MCF 10A (cell line): ENCODE results near the gene PEX13. TPM values are rescaled to one million over a fixed set of nuclear protein-coding genes. Genes with fewer than 3 reads are reported as not detected.
A peak's percentile ranks its signal among the peaks of the same experiment; 100 is the strongest.
"Not testable (repeated sequence)": the region's sequence is repeated elsewhere in the genome, so short reads cannot be mapped to it uniquely, and the experiment has no call there.

ENCODE experiments used
- BruUV-seq: library from RNA; stranded (reverse); fragments of 400-500 nt; replicated peaks from 2 replicates; lab custom pipeline; 2021; lab: Mats Ljungman, UMichigan
- CTCF ChIA-PET: fragments of 300-600 bp; sonication (Branson Sonifier 250); formaldehyde crosslinking; extraction: SDS; loops from one replicate; lab custom pipeline; 2021; ENCODE audit warnings: antibody characterized with exemption, inconsistent platforms; lab: Yijun Ruan, JAX
- POLR2A ChIA-PET: fragments of 300-600, 350-650 bp; sonication (Branson Sonifier 250); formaldehyde crosslinking; extraction: SDS; loops from one replicate; lab custom pipeline; 2020; ENCODE audit warnings: antibody characterized with exemption, inconsistent platforms; lab: Yijun Ruan, JAX
- DNase-seq: peaks from one replicate; pipeline ENCODE4 v3.0.0-alpha.2; 2018; ENCODE audit not compliant: unreplicated experiment
- H3K27ac Mint-ChIP-seq: one replicate; pipeline ENCODE4 v1.8.0; 2022; ENCODE audit warnings: mild to moderate bottlenecking, low read depth, mixed read lengths; ENCODE audit not compliant: unreplicated experiment
- H3K27me3 Mint-ChIP-seq: one replicate; pipeline ENCODE4 v1.8.0; 2022; ENCODE audit warnings: mixed read lengths; ENCODE audit not compliant: insufficient read depth, unreplicated experiment
- H3K36me3 Mint-ChIP-seq: one replicate; pipeline ENCODE4 v1.8.0; 2022; ENCODE audit warnings: mild to moderate bottlenecking, moderate library complexity, mixed read lengths; ENCODE audit not compliant: insufficient read depth, unreplicated experiment
- H3K4me1 Mint-ChIP-seq: one replicate; pipeline ENCODE4 v1.8.0; 2022; ENCODE audit warnings: mixed read lengths; ENCODE audit not compliant: insufficient read depth, unreplicated experiment
- H3K4me3 Mint-ChIP-seq: one replicate; pipeline ENCODE4 v1.8.0; 2022; ENCODE audit warnings: mild to moderate bottlenecking, moderate library complexity, mixed read lengths; ENCODE audit not compliant: unreplicated experiment
- H3K9me3 Mint-ChIP-seq: one replicate; pipeline ENCODE4 v1.8.0; 2022; ENCODE audit warnings: mixed read lengths; ENCODE audit not compliant: unreplicated experiment
- intact Hi-C: fragments of 100-400 bp; cut with micrococcal nuclease; formaldehyde crosslinking; loops from 2 replicates; pipeline ENCODE4 v1.14.1; 2022
- total RNA-seq: library from RNA; stranded (reverse); gene quantifications from 2 replicates; pipeline ENCODE4 v1.2.3, GENCODE V29; 2022
- TF ChIP-seq, protein P1 (sequence below): fragments of 200-600 bp; IDR thresholded peaks from one replicate; pipeline ENCODE4 v1.8.0; 2022; ENCODE audit warnings: antibody characterized with exemption, mild to moderate bottlenecking; ENCODE audit not compliant: unreplicated experiment

Gene PEX13
- total RNA-seq, 1 experiment from 2014 or later = 18.6 TPM

DNA sequence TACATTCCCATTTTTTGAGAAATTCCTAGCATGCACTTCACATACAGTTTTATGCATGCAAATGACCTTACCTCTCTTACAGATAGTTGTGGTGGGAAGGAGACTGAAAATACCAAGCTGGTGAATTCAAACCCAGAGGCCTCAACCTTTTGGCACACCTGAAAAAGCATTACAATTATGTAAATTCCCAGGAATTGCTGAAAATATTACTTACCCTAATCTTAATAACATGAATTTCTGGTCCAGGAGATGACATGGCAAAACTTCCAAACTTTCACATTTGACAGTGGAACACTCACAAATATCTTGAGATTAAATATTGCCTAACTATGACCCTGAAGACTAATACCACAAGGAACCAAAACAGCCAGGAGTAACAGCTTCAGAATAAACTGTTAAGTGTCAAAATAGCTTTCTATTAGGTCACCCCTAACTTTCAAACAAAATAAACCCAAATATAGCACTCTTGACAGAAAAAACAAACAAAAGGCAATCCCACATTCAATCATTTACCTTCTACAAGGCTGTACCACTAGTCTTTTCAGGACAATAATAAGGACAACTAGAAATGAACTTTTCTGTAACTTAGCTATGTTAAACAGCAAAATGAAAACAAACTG is 10.9 kb upstream of the PEX13 start:
- no peaks in the 10 kb centered on the region for H3K36me3 Mint-ChIP-seq
- intact Hi-C loops = no loop called here
- no peak overlapping the region for H3K4me3 Mint-ChIP-seq
- TF ChIP-seq, protein P1, sequence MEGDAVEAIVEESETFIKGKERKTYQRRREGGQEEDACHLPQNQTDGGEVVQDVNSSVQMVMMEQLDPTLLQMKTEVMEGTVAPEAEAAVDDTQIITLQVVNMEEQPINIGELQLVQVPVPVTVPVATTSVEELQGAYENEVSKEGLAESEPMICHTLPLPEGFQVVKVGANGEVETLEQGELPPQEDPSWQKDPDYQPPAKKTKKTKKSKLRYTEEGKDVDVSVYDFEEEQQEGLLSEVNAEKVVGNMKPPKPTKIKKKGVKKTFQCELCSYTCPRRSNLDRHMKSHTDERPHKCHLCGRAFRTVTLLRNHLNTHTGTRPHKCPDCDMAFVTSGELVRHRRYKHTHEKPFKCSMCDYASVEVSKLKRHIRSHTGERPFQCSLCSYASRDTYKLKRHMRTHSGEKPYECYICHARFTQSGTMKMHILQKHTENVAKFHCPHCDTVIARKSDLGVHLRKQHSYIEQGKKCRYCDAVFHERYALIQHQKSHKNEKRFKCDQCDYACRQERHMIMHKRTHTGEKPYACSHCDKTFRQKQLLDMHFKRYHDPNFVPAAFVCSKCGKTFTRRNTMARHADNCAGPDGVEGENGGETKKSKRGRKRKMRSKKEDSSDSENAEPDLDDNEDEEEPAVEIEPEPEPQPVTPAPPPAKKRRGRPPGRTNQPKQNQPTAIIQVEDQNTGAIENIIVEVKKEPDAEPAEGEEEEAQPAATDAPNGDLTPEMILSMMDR = no peak
- no peak for DNase-seq
- BruUV-seq = no TSS peak
- no peaks in the 10 kb centered on the region for H3K4me1 Mint-ChIP-seq
- CTCF ChIA-PET = interaction anchor here (0.6 to 1.2 kb wide), 3 partner anchors 199 to 1787 kb away, joined by 3 to 4 read pairs (median 3); no protein-coding TSS in a partner anchor
- POLR2A ChIA-PET = interaction anchor here (0.6 to 3.1 kb wide), 9 partner anchors 10 to 233 kb away, joined by 3 to 36 read pairs (median 3); partner anchors contain the start of genes PEX13, PUS10 and REL
- H3K27me3 Mint-ChIP-seq = no peaks in the 10 kb centered on the region
- no peaks in the 10 kb centered on the region for H3K9me3 Mint-ChIP-seq
- H3K27ac Mint-ChIP-seq = no peak overlapping the region

DNA sequence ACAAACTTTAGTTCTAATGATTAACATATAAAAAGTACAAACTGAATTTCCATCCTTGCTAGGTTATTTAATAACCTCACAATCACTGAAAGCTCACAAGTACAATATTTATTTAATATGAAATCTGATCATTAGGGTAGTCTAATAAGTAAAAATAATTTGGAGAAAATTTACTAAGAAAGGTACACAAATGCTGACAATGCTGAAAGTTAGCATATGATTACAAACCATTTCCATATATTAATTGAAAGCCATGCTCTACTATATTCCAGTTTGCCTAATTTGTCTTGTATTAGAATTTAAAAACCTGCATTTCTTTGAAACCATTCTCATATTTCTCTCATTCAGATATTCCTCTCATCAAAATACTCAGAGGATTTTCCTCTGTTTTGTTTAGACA is 8.2 kb upstream of the PEX13 start:
- ChIA-PET POLR2A (interaction anchor here (0.7 to 1.1 kb wide), 3 partner anchors 10 to 1790 kb away, joined by 3 to 4 read pairs (median 3); no protein-coding TSS in a partner anchor), CTCF (interaction anchor here (1.0 kb wide), 1 partner anchor 9 kb away, joined by 3 read pairs; no protein-coding TSS in a partner anchor)
- DNase-seq = no peak
- Mint-ChIP-seq H3K27ac (no peak overlapping the region), H3K9me3 (no peaks in the 10 kb centered on the region), H3K36me3 (no peaks in the 10 kb centered on the region), H3K4me1 (no peaks in the 10 kb centered on the region), H3K27me3 (no peaks in the 10 kb centered on the region), H3K4me3 (no peak overlapping the region)
- intact Hi-C loops = no loop called here
- no TSS peak for BruUV-seq
- TF ChIP-seq, protein P1 = no peak

DNA sequence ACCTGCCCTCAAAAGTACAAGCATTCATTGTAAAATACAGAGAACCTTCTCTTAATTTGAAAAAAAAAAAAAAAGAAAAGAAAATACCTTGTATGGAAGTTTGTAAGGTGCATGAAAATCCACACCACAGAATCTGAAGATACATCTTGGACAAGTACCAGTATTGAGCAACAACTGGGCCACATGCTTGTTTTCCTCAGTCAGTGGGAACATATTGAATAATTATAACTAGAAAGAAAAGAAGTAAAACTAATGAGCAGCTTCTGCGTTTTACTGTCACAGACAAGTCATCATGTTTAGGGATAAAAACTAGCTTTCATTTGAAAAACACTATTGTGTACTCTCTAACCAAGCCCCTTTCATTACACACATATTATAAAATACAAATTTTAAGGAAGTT is 5.8 kb upstream of the PEX13 start:
- no peaks in the 10 kb centered on the region for H3K36me3 Mint-ChIP-seq
- peak; percentile 45 for DNase-seq
- CTCF ChIA-PET = interaction anchor here (0.6 to 1.6 kb wide), 2 partner anchors 14 to 111 kb away, joined by 3 to 4 read pairs; no protein-coding TSS in a partner anchor
- peaks cover 6% of the 10 kb centered on the region for H3K4me1 Mint-ChIP-seq
- no peak overlapping the region for H3K4me3 Mint-ChIP-seq
- BruUV-seq = no TSS peak
- POLR2A ChIA-PET = interaction anchor here (0.7 to 2.5 kb wide), 3 partner anchors 40 to 255 kb away, joined by 3 to 10 read pairs (median 3); partner anchors contain the start of genes PAPOLG and REL
- no peaks in the 10 kb centered on the region for H3K9me3 Mint-ChIP-seq
- H3K27me3 Mint-ChIP-seq = no peaks in the 10 kb centered on the region
- intact Hi-C loops = no loop called here
- TF ChIP-seq, protein P1 = no peak
- H3K27ac Mint-ChIP-seq = no peak overlapping the region

DNA sequence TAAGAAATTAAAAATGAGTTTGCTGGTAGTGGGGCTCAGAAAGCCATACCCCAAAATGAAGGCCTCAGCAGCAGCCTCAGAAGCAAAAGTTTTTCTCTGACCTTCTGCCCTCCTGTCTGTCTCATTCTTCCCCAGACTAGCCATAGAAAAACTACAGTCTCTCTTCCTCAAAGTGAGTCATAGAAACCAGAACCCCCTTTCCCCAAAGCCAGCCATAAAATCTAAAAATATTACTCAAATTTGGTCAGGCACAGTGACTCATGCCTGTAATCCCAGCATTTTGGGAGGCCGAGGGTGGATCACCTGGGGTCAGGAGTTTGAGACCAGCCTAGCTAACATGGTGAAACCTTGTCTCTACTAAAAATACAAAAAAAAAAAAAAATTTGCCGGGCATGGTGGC is 5.2 kb upstream of the PEX13 start:
- Mint-ChIP-seq H3K27ac (peak overlapping the region; percentile 81), H3K4me3 (peak overlapping the region; percentile 21)
- H3K9me3 Mint-ChIP-seq, H3K4me1 Mint-ChIP-seq, H3K27me3 Mint-ChIP-seq, intact Hi-C loops, BruUV-seq, H3K36me3 Mint-ChIP-seq, CTCF ChIA-PET: not testable (repeated sequence)
- POLR2A ChIA-PET = interaction anchor here (0.7 to 2.5 kb wide), 5 partner anchors 41 to 256 kb away, joined by 3 to 10 read pairs (median 3); partner anchors contain the start of genes PAPOLG and REL
- DNase-seq = peak; percentile 83
